WI38 (cell line): ENCODE measurements around the gene GAD1.

Source experiments
- H3K4me3 ChIP-seq: 2 replicates; pipeline ENCODE4 v1.5.1; 2011; ENCODE audit warnings: low read depth, mild to moderate bottlenecking, control low read depth, low read length
- TF ChIP-seq, protein P1 (sequence below): IDR thresholded peaks from 2 replicates; pipeline ENCODE4 v1.5.1; 2012; ENCODE audit warnings: low read depth, mild to moderate bottlenecking, control low read depth, low read length

GAD1 gene

DNA sequence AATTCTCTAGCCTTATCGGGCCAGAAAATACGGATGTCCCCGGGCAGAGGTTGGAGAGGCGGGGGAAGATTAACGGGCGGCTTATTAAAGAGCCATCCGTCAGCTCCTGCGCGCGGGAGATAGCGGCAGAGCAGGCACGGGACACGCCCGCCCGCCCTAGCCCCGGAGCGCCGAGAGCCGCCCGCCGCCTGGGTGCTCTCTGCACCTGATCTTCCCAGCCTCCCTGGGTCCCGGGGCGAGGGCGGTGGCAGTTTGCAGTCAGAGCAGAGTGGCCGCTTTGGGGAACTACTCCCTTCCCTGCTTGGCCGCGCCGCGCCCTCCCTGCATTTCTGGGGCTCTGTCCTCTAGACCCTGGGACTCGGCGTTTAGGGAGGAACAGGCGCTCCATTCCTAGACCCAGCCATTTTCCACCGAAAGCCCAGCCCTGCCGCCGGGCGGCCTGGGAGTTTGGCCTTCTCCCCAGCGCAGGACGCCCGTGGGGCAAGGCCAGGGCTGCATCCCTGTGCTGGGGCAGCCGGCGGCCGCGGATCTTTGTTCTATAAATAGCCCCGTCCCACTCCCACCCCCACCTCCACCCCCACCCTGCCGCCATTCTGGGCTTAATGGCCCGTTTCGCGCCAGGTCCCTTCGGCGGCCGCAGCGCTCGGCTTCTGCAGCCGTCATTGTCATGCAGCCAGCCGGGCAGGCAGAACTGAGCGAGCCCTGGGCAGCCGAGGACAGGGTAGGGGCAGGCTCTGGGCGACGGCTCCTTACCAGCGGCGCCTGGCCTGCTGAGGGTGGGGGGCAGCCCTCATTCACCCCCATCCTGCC lies 6.6 kb downstream of the GAD1 start:
- TF ChIP-seq, protein P1, sequence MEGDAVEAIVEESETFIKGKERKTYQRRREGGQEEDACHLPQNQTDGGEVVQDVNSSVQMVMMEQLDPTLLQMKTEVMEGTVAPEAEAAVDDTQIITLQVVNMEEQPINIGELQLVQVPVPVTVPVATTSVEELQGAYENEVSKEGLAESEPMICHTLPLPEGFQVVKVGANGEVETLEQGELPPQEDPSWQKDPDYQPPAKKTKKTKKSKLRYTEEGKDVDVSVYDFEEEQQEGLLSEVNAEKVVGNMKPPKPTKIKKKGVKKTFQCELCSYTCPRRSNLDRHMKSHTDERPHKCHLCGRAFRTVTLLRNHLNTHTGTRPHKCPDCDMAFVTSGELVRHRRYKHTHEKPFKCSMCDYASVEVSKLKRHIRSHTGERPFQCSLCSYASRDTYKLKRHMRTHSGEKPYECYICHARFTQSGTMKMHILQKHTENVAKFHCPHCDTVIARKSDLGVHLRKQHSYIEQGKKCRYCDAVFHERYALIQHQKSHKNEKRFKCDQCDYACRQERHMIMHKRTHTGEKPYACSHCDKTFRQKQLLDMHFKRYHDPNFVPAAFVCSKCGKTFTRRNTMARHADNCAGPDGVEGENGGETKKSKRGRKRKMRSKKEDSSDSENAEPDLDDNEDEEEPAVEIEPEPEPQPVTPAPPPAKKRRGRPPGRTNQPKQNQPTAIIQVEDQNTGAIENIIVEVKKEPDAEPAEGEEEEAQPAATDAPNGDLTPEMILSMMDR, result no peak
- H3K4me3 ChIP-seq, result no peak overlapping the region

DNA sequence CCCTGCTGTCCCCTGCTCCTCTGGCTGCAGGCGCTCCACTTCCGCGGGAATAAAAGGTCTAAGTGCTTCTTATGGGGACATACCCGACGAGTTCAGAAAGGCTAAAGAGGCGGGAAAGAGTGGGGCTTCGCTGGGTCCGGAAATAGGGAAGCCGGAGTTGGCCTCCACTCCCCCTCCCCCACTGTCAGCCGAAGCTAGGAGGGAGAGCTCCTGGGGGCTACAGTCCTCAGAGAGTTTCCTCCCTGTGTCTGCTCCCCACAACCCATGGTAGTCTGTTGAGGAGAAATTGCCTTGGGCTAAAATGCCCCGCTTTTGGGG lies 7.2 kb downstream of the GAD1 start:
- TF ChIP-seq, protein P1, result no peak
- no peak overlapping the region for H3K4me3 ChIP-seq

DNA sequence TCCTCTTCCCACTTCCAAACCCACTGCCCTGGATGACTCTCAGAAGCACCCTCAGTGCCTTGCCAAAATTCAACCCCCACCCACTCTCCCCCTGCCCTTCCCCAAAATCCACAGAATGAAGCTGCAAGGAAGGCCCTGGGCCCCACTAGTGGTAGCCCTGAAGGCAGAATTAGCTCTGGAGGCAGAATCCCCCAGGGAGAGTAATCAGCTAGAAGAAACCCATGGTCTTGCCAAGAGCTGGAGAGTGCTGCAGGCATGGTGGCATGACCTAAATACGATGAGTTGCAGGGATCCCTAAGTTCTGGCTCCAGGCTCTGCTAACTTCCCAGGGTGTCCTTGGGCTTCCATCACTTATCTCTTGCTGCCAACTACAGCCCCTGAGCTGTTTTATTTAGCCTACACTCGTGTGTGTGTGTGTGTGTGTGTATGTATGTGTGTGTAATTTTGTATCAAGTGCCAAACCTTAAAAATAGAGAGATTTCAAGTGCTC lies 7.9 kb downstream of the GAD1 start:
- H3K4me3 ChIP-seq, result no peak overlapping the region
- TF ChIP-seq, protein P1, result no peak

DNA sequence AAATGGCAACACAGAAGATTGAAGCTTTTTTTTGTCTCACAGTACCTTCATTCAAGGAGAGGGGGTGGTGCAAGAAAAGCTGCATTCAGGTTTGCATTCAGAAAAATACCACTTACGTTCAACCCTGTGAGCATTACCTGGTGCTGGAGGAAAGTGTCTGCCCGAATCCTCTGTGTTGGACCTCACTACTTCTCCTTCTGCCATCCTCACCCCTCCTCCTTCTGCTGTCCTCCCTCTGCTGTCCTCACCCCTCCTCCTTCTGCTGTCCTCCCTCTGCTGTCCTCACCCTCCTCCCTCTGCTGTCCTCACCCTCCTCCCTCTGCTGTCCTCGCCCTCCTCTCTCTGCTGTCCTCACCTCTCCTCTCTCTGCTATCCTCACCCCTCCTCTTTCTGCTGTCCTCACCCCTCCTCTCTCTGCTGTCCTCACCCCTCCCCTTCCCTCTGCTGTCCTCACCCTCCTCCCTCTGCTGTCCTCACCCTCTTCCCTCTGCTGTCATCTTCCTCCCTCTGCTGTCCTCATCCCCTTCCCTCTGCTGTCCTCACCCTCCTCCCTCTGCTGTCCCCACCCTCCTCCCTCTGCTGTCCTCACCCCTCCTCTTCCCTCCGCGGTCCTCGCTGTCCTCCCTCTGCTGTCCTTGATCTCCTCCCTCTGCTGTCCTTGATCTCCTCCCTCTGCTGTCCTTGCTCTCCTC lies 11.3 kb downstream of the GAD1 start:
- no peak overlapping the region for H3K4me3 ChIP-seq
- TF ChIP-seq, protein P1, result no peak

DNA sequence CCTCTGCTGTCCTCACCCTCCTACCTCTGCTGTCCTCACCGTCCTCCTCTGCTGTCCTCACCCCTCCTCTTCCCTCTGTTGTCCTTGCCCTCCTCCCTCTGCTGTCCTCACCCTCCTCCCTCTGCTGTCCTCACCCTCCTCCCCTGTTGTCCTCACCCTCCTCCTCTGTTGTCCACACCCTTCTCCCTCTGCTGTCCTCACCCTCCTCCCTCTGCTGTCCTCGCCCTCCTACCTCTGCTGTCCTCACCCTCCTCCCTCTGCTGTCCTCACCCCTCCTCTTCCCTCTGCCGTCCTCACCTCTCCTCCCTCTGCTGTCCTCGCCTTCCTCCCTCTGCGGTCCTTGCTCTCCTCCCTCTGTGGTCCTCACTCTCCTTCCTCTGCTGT lies 11.8 kb downstream of the GAD1 start:
- TF ChIP-seq, protein P1, result no peak
- no peak overlapping the region for H3K4me3 ChIP-seq

DNA sequence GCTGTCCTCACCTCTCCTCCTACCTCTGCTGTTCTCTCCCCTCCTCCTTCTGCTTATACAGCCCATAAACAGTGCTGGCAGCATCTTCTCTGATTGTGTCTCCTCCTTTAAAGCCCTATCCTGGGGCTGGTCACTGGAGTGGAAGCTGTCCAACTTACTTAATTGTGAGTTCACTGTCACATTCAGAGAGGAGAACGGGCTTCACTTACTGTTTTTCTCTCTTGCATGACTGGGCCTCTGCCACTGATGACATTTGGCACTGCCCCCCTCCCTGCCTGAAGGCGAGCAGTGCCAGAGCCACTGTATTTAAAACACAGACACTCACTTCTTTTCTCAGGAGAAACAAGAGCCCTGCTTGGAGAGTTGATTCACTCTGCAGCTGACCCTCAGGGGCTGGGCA lies 12.3 kb downstream of the GAD1 start:
- H3K4me3 ChIP-seq, result no peak overlapping the region
- TF ChIP-seq, protein P1, result no peak

DNA sequence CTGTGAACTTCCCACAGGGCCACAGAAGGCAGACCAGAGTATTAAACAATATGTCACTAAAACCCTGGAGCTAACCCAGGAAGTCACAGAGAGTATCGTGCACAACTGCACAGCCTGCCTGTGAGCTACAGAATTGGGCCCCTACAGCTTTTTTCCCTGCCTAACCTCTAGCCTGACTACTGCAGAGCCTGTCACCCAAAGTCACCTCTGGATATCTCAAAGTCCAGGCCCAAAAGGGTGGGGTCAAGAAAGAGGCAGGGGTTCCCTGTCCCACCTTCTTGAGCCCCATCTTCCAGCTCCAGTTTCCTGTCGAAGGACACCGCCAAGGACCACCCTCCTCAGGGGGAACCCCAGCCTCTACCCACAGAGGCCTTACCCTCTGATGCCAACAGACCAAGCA lies 13.5 kb downstream of the GAD1 start:
- TF ChIP-seq, protein P1, result no peak
- H3K4me3 ChIP-seq, result no peak overlapping the region
